HepG2 (cell line): ENCODE data around the gene TGM1. TPM values are rescaled to one million over a fixed set of nuclear protein-coding genes. Genes with fewer than 3 reads are reported as not detected.

Experiments used
- AHR ChIP-seq: IDR thresholded peaks from 2 replicates; pipeline ENCODE4 v1.6.1; 2018; ENCODE audit warnings: missing genetic modification reagents, missing compliant biosample characterization
- KLF16 ChIP-seq, 2 experiments: sonication (generic) in 1 of 2; formaldehyde crosslinking in 1 of 2; IDR thresholded peaks; 2 replicates each; pipeline versions ENCODE4 v1.6.1 to v1.8.0; 2016 to 2023; ENCODE audit warnings: missing genetic modification reagents in 2 of 2, missing compliant biosample characterization in 1 of 2
- MED1 ChIP-seq: sonication (generic); formaldehyde crosslinking; IDR thresholded peaks from 2 replicates; pipeline ENCODE4 v1.4.0; 2020; ENCODE audit warnings: missing genetic modification reagents
- MYC ChIP-seq: sonication (generic); formaldehyde crosslinking; IDR thresholded peaks from 2 replicates; pipeline ENCODE4 v1.9.0; 2021; ENCODE audit warnings: missing genetic modification reagents, borderline replicate concordance
- PHF5A ChIP-seq: IDR thresholded peaks from one replicate; pipeline ENCODE4 v1.6.1; 2018; ENCODE audit warnings: low read depth, missing genetic modification reagents; ENCODE audit not compliant: unreplicated experiment
- SP5 ChIP-seq: IDR thresholded peaks from 2 replicates; pipeline ENCODE4 v1.6.1; 2016; ENCODE audit warnings: low read depth, borderline replicate concordance
- XRCC5 ChIP-seq: fragments of 200-400 bp; formaldehyde crosslinking; optimal IDR thresholded peaks from 2 replicates; pipeline ENCODE3; 2017; ENCODE audit warnings: mild to moderate bottlenecking, low read length
- ZBTB38 ChIP-seq: sonication (generic); formaldehyde crosslinking; IDR thresholded peaks from 2 replicates; pipeline ENCODE4 v1.5.1; 2020; ENCODE audit warnings: mild to moderate bottlenecking, missing genetic modification reagents
- ZBTB8A ChIP-seq: sonication (generic); formaldehyde crosslinking; IDR thresholded peaks from 2 replicates; pipeline ENCODE4 v1.4.0; 2020; ENCODE audit warnings: mild to moderate bottlenecking, low read depth, missing genetic modification reagents, borderline replicate concordance
- ZFP62 ChIP-seq: sonication (generic); formaldehyde crosslinking; IDR thresholded peaks from 2 replicates; pipeline ENCODE4 v1.4.0; 2020; ENCODE audit warnings: missing genetic modification reagents
- ZFP82 ChIP-seq: sonication (generic); formaldehyde crosslinking; IDR thresholded peaks from 2 replicates; pipeline ENCODE4 v1.5.1; 2020; ENCODE audit warnings: mild to moderate bottlenecking, missing genetic modification reagents, borderline replicate concordance
- ZNF441 ChIP-seq: sonication (generic); formaldehyde crosslinking; IDR thresholded peaks from 2 replicates; pipeline ENCODE4 v1.7.0; 2021; ENCODE audit warnings: missing genetic modification reagents, borderline replicate concordance
- ZNF546 ChIP-seq: sonication (generic); formaldehyde crosslinking; conservative IDR thresholded peaks from 2 replicates; pipeline ENCODE4 v1.8.1; 2023; ENCODE audit warnings: mild to moderate bottlenecking, missing genetic modification reagents
- ZNF569 ChIP-seq: sonication (generic); formaldehyde crosslinking; IDR thresholded peaks from 2 replicates; pipeline ENCODE4 v1.5.0; 2020; ENCODE audit warnings: mild to moderate bottlenecking, missing genetic modification reagents, moderate library complexity, borderline replicate concordance
- ZNF746 ChIP-seq: sonication (generic); formaldehyde crosslinking; IDR thresholded peaks from 2 replicates; pipeline ENCODE4 v1.8.0; 2022; ENCODE audit warnings: mild to moderate bottlenecking, missing genetic modification reagents
- ZNF782 ChIP-seq: sonication (generic); formaldehyde crosslinking; IDR thresholded peaks from 2 replicates; pipeline ENCODE4 v1.4.0; 2020; ENCODE audit warnings: missing genetic modification reagents, mild to moderate bottlenecking, borderline replicate concordance
- ZNF788 ChIP-seq: sonication (generic); formaldehyde crosslinking; IDR thresholded peaks from 2 replicates; pipeline ENCODE4 v1.5.0; 2020; ENCODE audit warnings: mild to moderate bottlenecking, missing genetic modification reagents, borderline replicate concordance
- polyA plus RNA-seq, 8 experiments: library from polyadenylated mRNA; depleted of rRNA in 3 of 8; stranded (reverse) in 7 of 8; unstranded in 1 of 8; fragments of >200 nt; fragmentation: Illumina TruSeq in 4 of 8; extraction: Trizol in 4 of 8; gene quantifications; 2 replicates each; pipeline versions ENCODE4 v1.2.1 to v1.2.3, GENCODE V29; 2011 to 2016; ENCODE audit warnings: low read depth in 4 of 8, missing spikeins in 1 of 8, mixed read lengths in 1 of 8; ENCODE audit not compliant: insufficient read depth in 1 of 8
- total RNA-seq, 5 experiments: library from RNA; depleted of rRNA; stranded (reverse); fragments of >200 nt; fragmentation: Illumina TruSeq; extraction: Trizol; gene quantifications; 2 replicates each; pipeline ENCODE4 v1.2.3, GENCODE V29; 2016; ENCODE audit warnings: low read depth in 1 of 5
- TF ChIP-seq, protein P1 (sequence below): sonication (generic); formaldehyde crosslinking; IDR thresholded peaks from 2 replicates; pipeline ENCODE4 v1.9.0; 2022; ENCODE audit warnings: low read depth, missing genetic modification reagents
- TF ChIP-seq, protein P2 (sequence below): sonication (generic); formaldehyde crosslinking; IDR thresholded peaks from 2 replicates; pipeline ENCODE4 v1.8.1; 2023; ENCODE audit warnings: missing genetic modification reagents, mild to moderate bottlenecking, borderline replicate concordance
- TF ChIP-seq, protein P3 (sequence below): IDR thresholded peaks from 2 replicates; pipeline ENCODE4 v1.6.1; 2016; ENCODE audit warnings: low read depth, borderline replicate concordance
- TF ChIP-seq, protein P4 (sequence below): IDR thresholded peaks from 2 replicates; pipeline ENCODE4 v1.6.1; 2016; ENCODE audit warnings: missing genetic modification reagents, missing compliant biosample characterization
- TF ChIP-seq, protein P5 (sequence below): sonication (generic); formaldehyde crosslinking; IDR thresholded peaks from 2 replicates; pipeline ENCODE4 v1.5.0; 2020; ENCODE audit warnings: missing genetic modification reagents
- TF ChIP-seq, protein P6 (sequence below): sonication (generic); formaldehyde crosslinking; conservative IDR thresholded peaks from 2 replicates; pipeline ENCODE4 v1.5.0; 2020; ENCODE audit warnings: missing genetic modification reagents
- TF ChIP-seq, protein P7 (sequence below): sonication (generic); formaldehyde crosslinking; IDR thresholded peaks from 2 replicates; pipeline ENCODE4 v1.4.0; 2020; ENCODE audit warnings: missing genetic modification reagents

TGM1 gene
- total and polyA plus RNA-seq, 2 of the 13 experiments (the other 11 are each of a cell fraction or from before 2014, with no cell fraction given) = 3.2 to 10.6 TPM

DNA sequence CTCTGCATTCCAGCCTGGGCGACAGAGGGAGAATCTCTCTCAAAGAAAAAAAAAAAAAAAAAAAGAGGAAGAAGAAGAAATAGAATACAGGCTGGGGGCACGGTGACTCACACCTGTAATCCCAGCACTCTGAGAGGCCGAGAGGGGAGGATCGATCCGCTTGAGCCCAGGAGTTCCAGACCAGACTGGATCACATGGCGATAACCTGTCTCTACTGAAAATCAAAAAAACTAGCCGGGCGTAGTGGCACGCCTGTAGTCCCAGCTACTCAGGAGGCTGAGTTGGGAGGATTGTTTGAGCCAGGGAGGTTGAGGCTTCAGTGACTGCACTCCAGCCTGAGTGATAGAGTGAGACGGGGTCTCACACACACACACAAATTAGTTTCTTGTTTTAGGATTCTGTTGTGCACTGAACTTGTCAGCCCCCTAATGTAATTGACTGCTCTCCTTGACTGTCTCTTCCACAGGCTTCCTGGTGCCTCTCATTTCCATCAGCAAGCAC is 19.6 kb downstream of the TGM1 start (continued):
- TF ChIP-seq, protein P1, sequence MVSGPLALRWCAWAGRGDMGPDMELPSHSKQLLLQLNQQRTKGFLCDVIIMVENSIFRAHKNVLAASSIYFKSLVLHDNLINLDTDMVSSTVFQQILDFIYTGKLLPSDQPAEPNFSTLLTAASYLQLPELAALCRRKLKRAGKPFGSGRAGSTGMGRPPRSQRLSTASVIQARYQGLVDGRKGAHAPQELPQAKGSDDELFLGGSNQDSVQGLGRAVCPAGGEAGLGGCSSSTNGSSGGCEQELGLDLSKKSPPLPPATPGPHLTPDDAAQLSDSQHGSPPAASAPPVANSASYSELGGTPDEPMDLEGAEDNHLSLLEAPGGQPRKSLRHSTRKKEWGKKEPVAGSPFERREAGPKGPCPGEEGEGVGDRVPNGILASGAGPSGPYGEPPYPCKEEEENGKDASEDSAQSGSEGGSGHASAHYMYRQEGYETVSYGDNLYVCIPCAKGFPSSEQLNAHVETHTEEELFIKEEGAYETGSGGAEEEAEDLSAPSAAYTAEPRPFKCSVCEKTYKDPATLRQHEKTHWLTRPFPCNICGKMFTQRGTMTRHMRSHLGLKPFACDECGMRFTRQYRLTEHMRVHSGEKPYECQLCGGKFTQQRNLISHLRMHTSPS (CRISPR knock-in tag) = peak; percentile 51
- TF ChIP-seq, protein P2, sequence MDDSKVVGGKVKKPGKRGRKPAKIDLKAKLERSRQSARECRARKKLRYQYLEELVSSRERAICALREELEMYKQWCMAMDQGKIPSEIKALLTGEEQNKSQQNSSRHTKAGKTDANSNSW = no peak; the same call in 1 of the 2 replicates
- TF ChIP-seq ZNF569 (CRISPR knock-in tag) (no peak), ZNF546 (CRISPR knock-in tag) (no peak), XRCC5 (peak; percentile 58), ZNF788 (0 out of 2 replicates have a peak, but pooled peaks have one; percentile 24), MED1 (CRISPR knock-in tag) (no peak; the same call in 1 of the 2 replicates), MYC (CRISPR knock-in tag) (no peak), SP5 (CRISPR knock-in tag) (no peak), PHF5A (CRISPR knock-in tag) (no peak), ZFP62 (no peak), KLF16 (CRISPR knock-in tag; IDR thresholded peaks at IDR 0.05) (no peak), ZNF746 (CRISPR knock-in tag) (no peak), ZBTB8A (CRISPR knock-in tag) (no peak), ZBTB38 (CRISPR knock-in tag) (peak; percentile 72; the same call in 1 of the 2 replicates), ZNF782 (CRISPR knock-in tag) (0 out of 2 replicates have a peak, but pooled peaks have one; percentile 8), AHR (0 out of 2 replicates have a peak, but pooled peaks have one; percentile 26), ZNF441 (CRISPR knock-in tag) (no peak; the same call in none of the 2 replicates), ZFP82 (CRISPR knock-in tag) (0 out of 2 replicates have a peak, but pooled peaks have one; percentile 29)
- TF ChIP-seq, protein P3, sequence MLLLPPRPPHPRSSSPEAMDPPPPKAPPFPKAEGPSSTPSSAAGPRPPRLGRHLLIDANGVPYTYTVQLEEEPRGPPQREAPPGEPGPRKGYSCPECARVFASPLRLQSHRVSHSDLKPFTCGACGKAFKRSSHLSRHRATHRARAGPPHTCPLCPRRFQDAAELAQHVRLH (CRISPR knock-in tag) = no peak
- TF ChIP-seq, protein P4, sequence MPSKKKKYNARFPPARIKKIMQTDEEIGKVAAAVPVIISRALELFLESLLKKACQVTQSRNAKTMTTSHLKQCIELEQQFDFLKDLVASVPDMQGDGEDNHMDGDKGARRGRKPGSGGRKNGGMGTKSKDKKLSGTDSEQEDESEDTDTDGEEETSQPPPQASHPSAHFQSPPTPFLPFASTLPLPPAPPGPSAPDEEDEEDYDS = no peak
- TF ChIP-seq, protein P5, sequence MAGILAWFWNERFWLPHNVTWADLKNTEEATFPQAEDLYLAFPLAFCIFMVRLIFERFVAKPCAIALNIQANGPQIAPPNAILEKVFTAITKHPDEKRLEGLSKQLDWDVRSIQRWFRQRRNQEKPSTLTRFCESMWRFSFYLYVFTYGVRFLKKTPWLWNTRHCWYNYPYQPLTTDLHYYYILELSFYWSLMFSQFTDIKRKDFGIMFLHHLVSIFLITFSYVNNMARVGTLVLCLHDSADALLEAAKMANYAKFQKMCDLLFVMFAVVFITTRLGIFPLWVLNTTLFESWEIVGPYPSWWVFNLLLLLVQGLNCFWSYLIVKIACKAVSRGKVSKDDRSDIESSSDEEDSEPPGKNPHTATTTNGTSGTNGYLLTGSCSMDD (CRISPR knock-in tag) = no peak
- TF ChIP-seq, protein P6, sequence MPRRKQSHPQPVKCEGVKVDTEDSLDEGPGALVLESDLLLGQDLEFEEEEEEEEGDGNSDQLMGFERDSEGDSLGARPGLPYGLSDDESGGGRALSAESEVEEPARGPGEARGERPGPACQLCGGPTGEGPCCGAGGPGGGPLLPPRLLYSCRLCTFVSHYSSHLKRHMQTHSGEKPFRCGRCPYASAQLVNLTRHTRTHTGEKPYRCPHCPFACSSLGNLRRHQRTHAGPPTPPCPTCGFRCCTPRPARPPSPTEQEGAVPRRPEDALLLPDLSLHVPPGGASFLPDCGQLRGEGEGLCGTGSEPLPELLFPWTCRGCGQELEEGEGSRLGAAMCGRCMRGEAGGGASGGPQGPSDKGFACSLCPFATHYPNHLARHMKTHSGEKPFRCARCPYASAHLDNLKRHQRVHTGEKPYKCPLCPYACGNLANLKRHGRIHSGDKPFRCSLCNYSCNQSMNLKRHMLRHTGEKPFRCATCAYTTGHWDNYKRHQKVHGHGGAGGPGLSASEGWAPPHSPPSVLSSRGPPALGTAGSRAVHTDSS (CRISPR knock-in tag) = 0 out of 2 replicates have a peak, but pooled peaks have one; percentile 67
- TF ChIP-seq, protein P7, sequence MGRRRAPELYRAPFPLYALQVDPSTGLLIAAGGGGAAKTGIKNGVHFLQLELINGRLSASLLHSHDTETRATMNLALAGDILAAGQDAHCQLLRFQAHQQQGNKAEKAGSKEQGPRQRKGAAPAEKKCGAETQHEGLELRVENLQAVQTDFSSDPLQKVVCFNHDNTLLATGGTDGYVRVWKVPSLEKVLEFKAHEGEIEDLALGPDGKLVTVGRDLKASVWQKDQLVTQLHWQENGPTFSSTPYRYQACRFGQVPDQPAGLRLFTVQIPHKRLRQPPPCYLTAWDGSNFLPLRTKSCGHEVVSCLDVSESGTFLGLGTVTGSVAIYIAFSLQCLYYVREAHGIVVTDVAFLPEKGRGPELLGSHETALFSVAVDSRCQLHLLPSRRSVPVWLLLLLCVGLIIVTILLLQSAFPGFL (CRISPR knock-in tag) = no peak
